Effector CD8-positive, alpha-beta T cell (primary cell): ENCODE measurements around the gene FAM53A.

ENCODE experiments used
- DNase-seq: peaks from one replicate; lab custom pipeline; 2025; lab: John Stamatoyannopoulos, UW

The FAM53A gene

DNA sequence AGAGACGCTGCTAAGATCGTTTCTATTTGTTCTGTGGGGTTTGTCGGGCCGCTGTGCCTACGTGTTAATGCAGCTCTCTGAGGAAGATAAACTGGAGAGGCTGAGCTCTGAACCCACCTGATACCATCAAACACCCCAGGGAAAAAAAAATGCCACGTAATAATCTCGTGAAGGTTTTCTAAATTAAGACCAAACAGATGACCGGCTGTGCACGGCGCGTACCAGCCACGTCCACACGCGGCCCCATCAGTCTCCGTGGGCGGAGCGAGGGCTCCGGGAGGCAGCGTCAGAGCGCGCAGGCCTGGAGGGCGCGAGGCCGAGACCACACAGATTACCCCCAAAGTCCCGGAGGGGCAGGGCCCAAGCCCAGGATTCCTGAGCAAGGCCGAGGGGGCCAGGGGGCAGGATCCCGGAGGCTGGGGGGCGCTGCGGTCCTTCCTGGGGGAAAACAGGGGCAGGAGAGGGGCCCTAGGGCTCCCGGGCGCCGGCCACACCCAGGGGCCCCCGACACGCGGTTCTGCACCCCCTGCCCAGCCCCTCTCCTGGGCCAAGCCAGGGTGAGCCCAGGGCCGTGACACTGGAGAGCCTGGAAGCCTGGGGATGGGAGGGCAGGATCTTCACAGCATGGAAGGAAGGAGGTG is 91.9 kb downstream of the FAM53A start:
- DNase-seq = no peak

DNA sequence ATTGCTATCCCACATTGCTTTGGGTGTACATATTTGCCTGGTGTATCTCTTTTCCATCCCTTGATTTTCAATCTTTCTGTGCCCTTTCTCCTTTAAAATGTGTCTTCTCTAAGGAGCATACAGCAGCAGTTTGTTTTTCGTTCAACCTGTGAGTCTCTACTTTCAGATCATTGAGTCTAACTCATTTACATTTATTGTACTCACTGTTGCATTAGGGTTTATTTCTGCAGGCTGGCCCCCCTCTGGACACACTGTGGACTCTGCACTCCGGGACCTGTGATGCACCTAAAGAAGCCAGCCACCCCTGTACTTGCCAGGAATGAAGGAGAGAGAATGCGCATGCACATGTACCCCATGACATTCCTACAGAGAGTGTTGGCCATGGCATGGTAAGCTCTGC is 93.0 kb downstream of the FAM53A start:
- DNase-seq = no peak

DNA sequence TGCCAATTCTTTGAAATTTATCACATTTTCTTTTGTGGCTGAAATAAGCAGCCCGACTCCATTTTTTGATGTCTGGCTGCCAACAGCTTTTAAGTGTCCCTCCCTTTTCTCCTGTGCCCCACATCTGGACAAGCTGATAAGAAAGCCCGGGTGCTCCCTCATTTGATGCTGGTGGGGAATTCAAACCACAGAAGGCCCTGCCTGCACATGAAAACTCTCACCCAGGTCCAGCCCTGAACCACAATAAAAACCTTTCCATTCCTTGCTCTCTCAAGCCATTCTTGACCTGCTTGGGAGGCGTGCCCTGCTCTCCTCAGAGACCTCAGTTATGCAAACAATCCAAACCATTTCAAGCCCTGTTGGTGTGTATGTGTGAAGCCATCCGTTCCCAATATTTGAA is 93.9 kb downstream of the FAM53A start:
- no peak for DNase-seq
